Breast epithelium (tissue), 3 donors: ENCODE results near the gene MRPS2.

Experiments
- CTCF ChIP-seq, 3 donors: fragments of 450-650 bp; IDR thresholded peaks; one replicate each; pipeline ENCODE4 v1.5.1; 2016 to 2017; ENCODE audit warnings: antibody characterized with exemption in 3 of 3, mild to moderate bottlenecking in 3 of 3, moderate library complexity in 3 of 3
- POLR2AphosphoS5 ChIP-seq, 3 donors: sonication (generic); formaldehyde crosslinking; IDR thresholded peaks; one replicate each; pipeline ENCODE4 v1.6.1; 2017; ENCODE audit warnings: antibody characterized with exemption in 3 of 3

DNA sequence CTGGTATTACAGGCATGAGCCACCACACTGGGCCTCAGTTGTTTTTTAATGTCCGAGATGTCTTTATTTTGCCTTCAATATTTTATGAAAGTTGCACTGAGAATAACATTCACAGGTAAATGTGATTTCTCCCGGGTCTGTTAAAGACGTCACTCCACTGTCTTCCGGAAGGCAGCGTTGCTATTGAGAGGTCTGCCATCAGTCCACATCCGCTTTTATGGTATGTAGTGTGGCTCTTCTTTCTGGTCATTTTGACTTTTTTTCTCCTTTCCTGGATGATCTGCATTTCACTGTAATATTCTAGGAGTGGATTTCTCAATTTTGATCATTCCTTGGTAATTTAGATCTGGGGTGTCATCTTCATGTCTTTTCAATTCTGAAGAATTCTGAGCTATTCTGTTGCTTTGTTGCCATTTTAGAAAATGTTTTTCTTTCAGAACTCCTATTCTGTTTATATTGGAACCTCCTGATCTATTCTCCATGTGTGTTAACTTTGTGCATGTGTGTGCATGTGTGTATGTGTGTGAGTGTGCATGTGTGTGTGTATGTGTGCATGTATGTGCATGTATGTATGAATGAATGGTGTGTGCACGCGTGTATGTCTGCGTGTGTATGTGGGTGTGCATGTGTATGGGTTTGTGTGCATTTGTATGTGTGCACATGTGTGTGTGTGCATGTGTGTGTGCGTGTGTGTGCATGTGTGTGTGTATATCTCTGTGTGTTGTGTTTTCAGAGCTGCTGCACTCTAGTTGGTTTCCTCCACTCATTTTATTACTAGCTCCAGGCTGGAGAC lies 18.9 kb downstream of the MRPS2 start:
- TF ChIP-seq CTCF (IDR thresholded peaks at IDR 0.05) (no peak), POLR2AphosphoS5 (IDR thresholded peaks at IDR 0.05) (no peak)
